Prostate gland (tissue), 2 donors: Measurements from ENCODE around the gene WDR35. TPM values are rescaled to one million over a fixed set of nuclear protein-coding genes. Genes with fewer than 3 reads are reported as not detected.

Experiments
- DNase-seq: peaks from one replicate; pipeline ENCODE4 v3.0.0-alpha.2; 2019; ENCODE audit warnings: low spot score
- H3K27ac ChIP-seq, 2 donors: fragments of 200-600 bp; sonication (generic); 2 replicates each; pipeline ENCODE4 v1.5.1; 2017 to 2019
- H3K27me3 ChIP-seq: fragments of 200-600 bp; sonication (generic); replicated peaks from 2 replicates; pipeline ENCODE4 v1.5.1; 2019; ENCODE audit not compliant: insufficient read depth
- H3K36me3 ChIP-seq, 2 donors: fragments of 200-600 bp; sonication (generic); 1 replicate in 1 of 2; 2 replicates in 1 of 2; pipeline versions ENCODE4 v1.5.1 to v1.8.1; 2017 to 2019
- H3K4me1 ChIP-seq: fragments of 200-600 bp; sonication (generic); replicated peaks from 2 replicates; pipeline ENCODE4 v1.5.1; 2019
- H3K4me3 ChIP-seq, 2 donors: fragments of 200-600 bp; sonication (generic); 2 replicates each; pipeline ENCODE4 v1.5.1; 2017 to 2019
- H3K9me3 ChIP-seq: fragments of 200-600 bp; sonication (generic); 2 replicates; pipeline ENCODE4 v1.5.1; 2017
- POLR2A ChIP-seq: fragments of 450-650 bp; IDR thresholded peaks from one replicate; pipeline ENCODE4 v1.6.1; 2016; ENCODE audit warnings: antibody characterized with exemption, mild to moderate bottlenecking
- POLR2AphosphoS5 ChIP-seq: sonication (generic); formaldehyde crosslinking; IDR thresholded peaks from one replicate; pipeline ENCODE4 v1.6.1; 2017; ENCODE audit warnings: antibody characterized with exemption
- WGBS: methylation state at CpG from one replicate; pipeline ENCODE4 v1.1.5; 2018; 5-methylcytosine and 5-hydroxymethylcytosine counted together
- intact Hi-C: fragments of 100-400 bp; cut with DNase I; formaldehyde crosslinking; loops from one replicate; pipeline ENCODE4 v1.14.2; 2022
- total RNA-seq, 2 donors: library from RNA; depleted of rRNA; stranded (reverse); fragments of >200 nt; gene quantifications; one replicate each; pipeline ENCODE4 v1.1.0, GENCODE V29; 2016
- TF ChIP-seq, protein P1 (sequence below), 4 experiments: fragments of 200-600 bp in 2 of 4; fragments of 450-650 bp in 2 of 4; sonication (generic) in 2 of 4; IDR thresholded peaks; 1 replicate in 3 of 4; 2 replicates in 1 of 4; pipeline ENCODE4 v1.5.1; 2016 to 2019; ENCODE audit warnings: antibody characterized with exemption in 4 of 4, mild to moderate bottlenecking in 2 of 4, moderate library complexity in 2 of 4

Gene WDR35
- total RNA-seq, 2 donors from 2014 or later = 9.2 to 10.1 TPM

DNA sequence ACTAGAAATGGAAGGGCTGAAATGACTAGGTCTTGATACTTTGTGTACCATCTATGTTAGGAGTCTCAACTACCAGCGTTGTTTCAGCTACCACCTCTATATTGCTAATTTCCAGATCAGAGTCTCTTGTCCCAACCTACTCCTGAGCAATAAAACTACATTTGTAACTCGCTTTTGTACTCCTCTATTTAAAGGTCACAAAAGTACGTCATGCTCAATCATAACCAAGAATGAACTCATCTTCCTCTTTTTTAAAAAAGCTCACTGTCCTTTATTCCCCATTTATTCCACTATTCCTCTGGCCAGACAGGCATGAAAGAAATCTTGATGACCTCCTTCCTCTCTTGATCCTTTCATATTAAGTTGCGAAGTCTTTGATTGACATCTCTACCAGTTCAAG lies 33.8 kb upstream of the WDR35 start:
- H3K36me3 ChIP-seq = no peaks in the 10 kb centered on the region
- no peaks in the 10 kb centered on the region for H3K27me3 ChIP-seq
- H3K4me3 ChIP-seq = no peak overlapping the region
- no peak for DNase-seq
- intact Hi-C loops = no loop called here
- no peaks in the 10 kb centered on the region for H3K4me1 ChIP-seq
- no peak for TF ChIP-seq POLR2AphosphoS5
- TF ChIP-seq, protein P1, sequence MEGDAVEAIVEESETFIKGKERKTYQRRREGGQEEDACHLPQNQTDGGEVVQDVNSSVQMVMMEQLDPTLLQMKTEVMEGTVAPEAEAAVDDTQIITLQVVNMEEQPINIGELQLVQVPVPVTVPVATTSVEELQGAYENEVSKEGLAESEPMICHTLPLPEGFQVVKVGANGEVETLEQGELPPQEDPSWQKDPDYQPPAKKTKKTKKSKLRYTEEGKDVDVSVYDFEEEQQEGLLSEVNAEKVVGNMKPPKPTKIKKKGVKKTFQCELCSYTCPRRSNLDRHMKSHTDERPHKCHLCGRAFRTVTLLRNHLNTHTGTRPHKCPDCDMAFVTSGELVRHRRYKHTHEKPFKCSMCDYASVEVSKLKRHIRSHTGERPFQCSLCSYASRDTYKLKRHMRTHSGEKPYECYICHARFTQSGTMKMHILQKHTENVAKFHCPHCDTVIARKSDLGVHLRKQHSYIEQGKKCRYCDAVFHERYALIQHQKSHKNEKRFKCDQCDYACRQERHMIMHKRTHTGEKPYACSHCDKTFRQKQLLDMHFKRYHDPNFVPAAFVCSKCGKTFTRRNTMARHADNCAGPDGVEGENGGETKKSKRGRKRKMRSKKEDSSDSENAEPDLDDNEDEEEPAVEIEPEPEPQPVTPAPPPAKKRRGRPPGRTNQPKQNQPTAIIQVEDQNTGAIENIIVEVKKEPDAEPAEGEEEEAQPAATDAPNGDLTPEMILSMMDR (IDR thresholded peaks at IDR 0.05) = no peak
- TF ChIP-seq POLR2A = no peak
- 92% methylated on average over 4 of the region's 4 CpGs for WGBS
- no peak overlapping the region for H3K27ac ChIP-seq
- H3K9me3 ChIP-seq = no peaks in the 10 kb centered on the region

DNA sequence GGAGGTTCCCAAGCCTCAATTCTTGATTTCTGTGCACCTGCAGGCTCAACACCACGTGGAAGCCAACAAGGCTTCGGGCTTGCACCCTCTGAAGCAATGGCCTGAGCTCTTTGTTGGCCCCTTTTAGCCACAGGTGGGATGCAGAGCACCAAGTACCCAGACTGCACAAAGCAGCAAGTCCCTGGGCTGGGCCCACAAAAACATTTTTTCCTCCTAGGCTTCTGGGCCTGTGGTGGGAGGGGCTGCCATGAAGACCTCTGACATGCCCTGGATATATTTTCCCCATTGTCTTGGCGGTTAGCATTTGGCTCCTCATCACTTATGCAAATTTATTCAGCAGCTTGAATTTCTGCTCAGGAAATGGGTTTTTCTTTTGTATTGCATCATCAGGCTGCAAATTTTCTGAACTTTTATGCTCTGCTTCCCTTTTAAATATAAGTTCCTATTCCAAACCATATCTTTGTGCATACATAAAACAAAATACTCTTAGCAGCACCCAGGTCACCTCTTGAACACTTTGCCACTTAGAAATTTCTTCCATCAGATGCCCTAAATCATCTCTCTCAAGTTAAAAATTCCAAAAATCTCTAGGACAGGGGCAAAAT lies 31.6 kb upstream of the WDR35 start:
- TF ChIP-seq, protein P1 (IDR thresholded peaks at IDR 0.05) = no peak
- no peak for TF ChIP-seq POLR2AphosphoS5
- no peak for TF ChIP-seq POLR2A
- Histone ChIP-seq H3K4me1 (no peaks in the 10 kb centered on the region), H3K27me3 (no peaks in the 10 kb centered on the region), H3K4me3 (no peak overlapping the region), H3K27ac (no peak overlapping the region), H3K36me3 (no peaks in the 10 kb centered on the region), H3K9me3 (no peaks in the 10 kb centered on the region)
- 96% methylated on average over 3 of the region's 3 CpGs for WGBS
- intact Hi-C loops = no loop called here
- no peak for DNase-seq

DNA sequence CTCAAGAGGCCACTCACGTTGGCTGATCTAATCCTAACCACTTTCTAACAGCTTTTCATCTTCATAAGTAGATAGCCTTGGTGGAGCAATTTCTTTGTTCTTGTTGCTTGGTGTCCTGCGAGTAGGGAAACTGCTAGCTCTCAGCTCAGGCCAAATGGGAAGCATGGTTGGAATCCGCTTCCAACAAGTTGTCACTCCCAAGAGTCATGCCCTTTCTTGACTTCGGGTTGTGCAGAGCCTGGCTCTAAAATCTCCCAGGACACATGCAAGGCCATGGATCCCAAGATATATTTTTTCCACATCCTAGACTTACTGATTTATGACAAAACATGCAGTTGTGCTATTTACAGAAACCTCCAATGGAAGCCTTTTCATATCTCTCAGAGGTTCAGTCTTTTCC lies 29.8 kb upstream of the WDR35 start:
- DNase-seq = no peak
- intact Hi-C loops = no loop called here
- no peak overlapping the region for H3K4me3 ChIP-seq
- H3K9me3 ChIP-seq = no peaks in the 10 kb centered on the region
- no peak overlapping the region for H3K27ac ChIP-seq
- no peaks in the 10 kb centered on the region for H3K27me3 ChIP-seq
- H3K36me3 ChIP-seq = no peaks in the 10 kb centered on the region
- 89% methylated on average over 4 of the region's 4 CpGs for WGBS
- H3K4me1 ChIP-seq = no peaks in the 10 kb centered on the region
- TF ChIP-seq POLR2A (no peak), POLR2AphosphoS5 (no peak)

DNA sequence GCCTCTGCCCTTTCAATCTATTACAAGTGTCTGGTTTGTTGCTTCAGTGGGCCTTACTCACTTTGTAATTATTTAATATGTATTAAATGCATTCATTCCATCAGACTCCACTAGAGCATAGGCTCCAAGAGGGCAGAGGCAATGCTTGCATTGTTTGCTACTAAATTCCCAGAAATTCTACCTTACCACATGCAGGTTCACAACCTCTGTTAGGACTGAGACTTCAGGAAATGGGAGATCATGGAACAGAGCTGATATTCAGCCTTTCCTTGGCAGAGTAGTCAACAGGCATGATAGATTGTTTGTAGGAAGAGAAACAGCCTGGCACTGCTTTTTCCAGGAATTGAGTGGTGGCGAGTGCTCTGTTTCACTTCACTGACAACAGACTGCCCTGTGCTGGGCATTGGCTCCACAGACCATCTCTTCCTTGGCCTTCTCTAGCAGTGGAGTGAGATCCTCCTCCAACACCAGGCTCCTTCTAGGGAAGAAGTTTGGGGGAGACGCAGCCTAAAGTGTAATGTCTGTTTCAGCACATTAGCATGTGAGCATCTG lies 28.8 kb upstream of the WDR35 start:
- Histone ChIP-seq H3K9me3 (no peaks in the 10 kb centered on the region), H3K27me3 (no peaks in the 10 kb centered on the region), H3K4me1 (no peaks in the 10 kb centered on the region), H3K36me3 (no peaks in the 10 kb centered on the region), H3K4me3 (no peak overlapping the region), H3K27ac (no peak overlapping the region)
- intact Hi-C loops = no loop called here
- WGBS = 92% methylated on average over 2 of the region's 2 CpGs
- no peak for DNase-seq
- no peak for TF ChIP-seq POLR2A

- Histone ChIP-seq H3K4me1 (no peaks in the 10 kb centered on the region), H3K27me3 (no peaks in the 10 kb centered on the region), H3K9me3 (no peaks in the 10 kb centered on the region), H3K27ac (no peak overlapping the region), H3K4me3 (no peak overlapping the region), H3K36me3 (no peaks in the 10 kb centered on the region)
- TF ChIP-seq POLR2A (no peak), POLR2AphosphoS5 (no peak)
- TF ChIP-seq, protein P1 (IDR thresholded peaks at IDR 0.05) = no peak
- DNase-seq = no peak
- intact Hi-C loops = no loop called here
Measured at GRCh38 chr2:20016346-20016745, 26.4 kb upstream of the WDR35 start.

DNA sequence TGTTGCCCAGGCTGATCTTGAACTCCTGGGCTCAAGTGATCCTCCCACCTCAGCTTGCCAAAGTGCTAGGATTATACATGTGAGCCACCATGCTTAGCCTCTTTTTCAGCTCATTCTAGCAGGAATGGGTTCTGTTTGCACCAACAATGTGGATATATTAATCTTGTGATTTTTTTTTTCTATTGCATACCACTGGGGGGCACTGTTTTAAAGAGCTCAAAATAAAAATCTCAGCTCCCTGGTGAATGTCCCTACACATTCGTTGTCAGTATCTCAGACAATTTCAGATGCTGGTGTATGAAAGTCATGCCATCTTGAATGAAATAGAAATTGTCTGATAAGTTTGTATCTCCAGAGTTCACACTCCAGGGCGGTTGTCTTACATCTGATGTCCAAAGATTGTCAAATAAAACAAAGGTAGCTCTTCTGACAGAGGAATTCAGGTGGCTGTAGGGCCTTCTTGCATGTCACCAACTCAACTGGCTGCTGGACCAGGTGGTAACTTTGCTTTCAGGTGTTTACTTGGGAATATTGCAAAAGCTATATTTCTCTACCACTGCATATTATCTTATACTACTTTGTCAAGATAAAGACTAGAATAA lies 25.7 kb upstream of the WDR35 start:
- Histone ChIP-seq H3K27me3 (no peaks in the 10 kb centered on the region), H3K4me3 (no peak overlapping the region), H3K9me3 (no peaks in the 10 kb centered on the region), H3K27ac (no peak overlapping the region), H3K4me1 (no peaks in the 10 kb centered on the region), H3K36me3 (no peaks in the 10 kb centered on the region)
- no peak for DNase-seq
- TF ChIP-seq, protein P1 (IDR thresholded peaks at IDR 0.05) = peak; percentile 56 to 66 (median 61)
- TF ChIP-seq POLR2AphosphoS5 = no peak
- 18% methylated on average over 2 of the region's 2 CpGs for WGBS
- intact Hi-C loops = loop anchor here (1.0 kb wide), 1 partner anchor 79 kb away; no protein-coding TSS in a partner anchor
